GM19025 (cell line): ENCODE measurements around the gene RUNX2.

Experiments
- ATAC-seq: cut with Tn5 transposase; IDR thresholded peaks from one replicate; pipeline ENCODE4 v1.9.1; 2021; ENCODE audit warnings: mild to moderate bottlenecking, low read depth, moderate library complexity; ENCODE audit not compliant: unreplicated experiment

RUNX2 gene

GRCh38 chr6:45430590-45431202 lies 102.6 kb downstream of the RUNX2 start:
- ATAC-seq: no peak

GRCh38 chr6:45431317-45432065 lies 103.4 kb downstream of the RUNX2 start:
- ATAC-seq: no peak

GRCh38 chr6:45432977-45433376 lies 104.8 kb downstream of the RUNX2 start:
- ATAC-seq: no peak

- no peak for ATAC-seq
Observed at GRCh38 chr6:45433533-45434380, 105.6 kb downstream of the RUNX2 start.

DNA sequence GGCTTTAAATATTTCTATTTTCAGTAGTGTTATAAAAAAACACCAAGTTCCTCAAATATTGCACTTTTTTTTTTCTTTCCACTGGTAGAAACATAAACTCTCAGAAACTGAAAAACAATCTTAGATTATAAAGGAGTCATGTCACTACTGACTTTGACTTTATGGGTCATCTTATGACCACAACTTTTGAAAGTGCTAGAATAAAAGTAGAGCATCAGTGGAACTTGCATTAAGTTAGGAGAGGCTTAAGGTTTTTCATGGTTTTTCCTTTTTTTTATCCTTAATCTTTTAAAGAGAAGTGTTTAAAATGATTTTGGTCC lies 106.2 kb downstream of the RUNX2 start:
- ATAC-seq: no peak

- ATAC-seq: no peak
Observed at GRCh38 chr6:45436544-45437438, 108.7 kb downstream of the RUNX2 start.

GRCh38 chr6:45437439-45437815 lies 109.3 kb downstream of the RUNX2 start:
- ATAC-seq: no peak

GRCh38 chr6:45438151-45438550 lies 110.0 kb downstream of the RUNX2 start:
- ATAC-seq: no peak

- ATAC-seq: no peak
Observed at GRCh38 chr6:45438849-45439406, 110.8 kb downstream of the RUNX2 start.

DNA sequence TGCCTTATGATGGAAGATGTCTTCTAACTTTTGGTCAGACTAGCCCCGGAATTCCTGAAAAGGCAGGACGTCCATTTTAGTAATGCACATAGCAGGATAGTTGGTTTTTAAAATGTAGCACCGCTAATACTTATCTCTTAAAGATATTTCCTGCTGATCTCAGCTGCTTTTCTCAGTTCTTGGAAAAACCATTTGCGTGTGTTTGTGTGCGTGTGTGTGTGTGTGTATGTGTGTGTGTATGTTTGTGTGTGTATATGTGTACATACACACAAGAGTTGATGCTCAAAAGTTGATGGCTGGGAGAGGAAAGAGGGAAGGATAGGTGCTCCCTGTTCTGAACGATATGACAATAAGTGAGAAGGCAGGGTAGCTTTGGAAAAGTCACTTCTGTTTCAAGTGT lies 111.3 kb downstream of the RUNX2 start:
- no peak for ATAC-seq

- ATAC-seq: no peak
Observed at GRCh38 chr6:45439861-45440388, 111.8 kb downstream of the RUNX2 start.

- no peak for ATAC-seq
Observed at GRCh38 chr6:45441851-45442453, 113.8 kb downstream of the RUNX2 start.

DNA sequence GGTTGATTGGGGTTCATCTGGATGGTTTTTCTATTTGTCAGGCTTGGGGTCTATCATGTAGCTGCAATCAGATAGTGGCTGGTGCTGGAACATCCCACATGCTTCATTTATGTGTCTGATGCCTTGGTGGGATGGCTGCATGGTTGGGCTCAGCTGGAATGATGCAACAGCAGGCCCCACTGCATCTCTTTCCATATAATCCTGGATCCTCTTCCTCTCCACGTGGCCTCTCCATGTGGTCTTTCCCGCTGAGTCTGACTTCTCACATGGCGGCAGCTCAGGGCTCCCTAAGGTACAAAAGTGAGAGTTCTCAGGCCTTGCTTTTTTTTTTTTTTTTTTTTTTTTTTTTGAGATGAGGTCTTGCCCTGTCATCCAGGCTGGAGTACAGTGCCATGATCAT lies 114.6 kb downstream of the RUNX2 start:
- ATAC-seq: no peak

DNA sequence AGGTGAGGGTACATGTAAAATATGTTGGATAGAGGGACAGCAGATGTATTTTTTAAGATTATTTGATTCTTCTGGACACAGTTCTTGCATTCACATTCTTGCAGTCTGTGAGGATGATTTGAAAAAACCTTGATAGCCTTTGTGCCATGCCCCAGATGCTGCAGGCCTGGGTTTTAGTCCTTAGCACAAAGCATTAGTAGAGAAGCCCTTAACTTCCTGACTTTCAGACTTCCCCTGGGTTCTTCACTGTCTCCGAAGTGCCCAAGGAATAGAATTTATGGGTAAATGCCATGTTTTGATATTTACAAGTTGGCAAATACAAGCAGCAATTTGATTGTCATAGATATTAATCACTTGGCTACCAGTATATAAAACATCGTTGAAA lies 117.2 kb downstream of the RUNX2 start:
- no peak for ATAC-seq

DNA sequence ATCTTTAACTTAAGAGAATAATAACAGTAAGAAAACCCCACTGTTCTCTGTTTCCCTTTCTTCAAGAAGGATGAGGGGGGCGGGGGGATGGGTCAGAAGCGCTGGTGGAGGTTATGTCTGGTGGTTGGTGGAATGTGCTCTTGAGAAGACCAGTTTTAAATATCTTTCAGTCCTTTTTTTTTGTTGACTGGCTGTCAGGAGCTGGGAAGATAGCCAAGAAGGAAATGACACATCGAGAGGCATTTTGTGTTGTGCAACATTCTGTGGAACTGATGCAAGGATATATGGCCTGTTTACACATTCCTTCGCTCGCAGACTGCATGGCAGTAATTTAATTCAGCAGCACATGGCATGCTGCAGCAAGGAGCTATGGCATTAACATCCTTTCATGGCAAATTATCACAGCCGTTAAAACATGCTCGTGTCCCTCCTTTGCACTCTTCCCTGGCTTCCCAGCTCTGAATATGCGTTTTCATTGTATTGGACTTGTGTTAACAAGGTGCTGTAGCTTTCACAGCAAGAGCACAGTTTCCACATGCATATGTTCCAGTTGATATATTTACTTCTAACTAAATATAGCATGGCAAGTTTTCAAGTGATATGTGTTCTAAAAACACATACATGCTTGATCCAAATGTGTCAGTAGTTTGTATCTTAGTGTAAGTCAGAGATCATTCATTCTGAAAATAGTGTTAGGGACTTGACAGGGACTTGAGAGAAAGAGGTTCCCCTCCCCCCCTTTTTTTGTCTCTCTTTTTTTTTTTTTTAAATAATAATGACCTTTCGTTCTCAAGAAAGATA lies 117.8 kb downstream of the RUNX2 start:
- ATAC-seq: no peak

DNA sequence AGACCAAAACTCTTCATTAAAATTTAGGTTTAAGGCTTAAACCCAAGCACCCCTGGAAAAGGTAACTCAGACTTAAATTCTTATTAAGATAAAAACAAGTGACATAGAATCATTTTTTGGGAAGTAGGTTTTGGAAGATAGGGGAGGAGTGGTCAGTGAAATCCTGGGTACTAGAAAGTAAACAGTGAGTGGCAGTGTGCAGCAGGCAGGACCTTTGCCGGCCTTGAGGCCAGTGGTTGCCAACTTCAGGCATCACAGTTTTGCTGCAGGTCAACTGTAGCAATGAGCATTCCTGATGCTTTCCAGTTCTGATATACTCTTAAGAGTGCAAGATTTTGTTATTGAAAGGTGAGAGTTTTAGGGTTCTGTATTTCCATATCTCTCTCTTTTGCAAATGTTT lies 118.9 kb downstream of the RUNX2 start:
- no peak for ATAC-seq

GRCh38 chr6:45447716-45448115 lies 119.6 kb downstream of the RUNX2 start:
- ATAC-seq: no peak

DNA sequence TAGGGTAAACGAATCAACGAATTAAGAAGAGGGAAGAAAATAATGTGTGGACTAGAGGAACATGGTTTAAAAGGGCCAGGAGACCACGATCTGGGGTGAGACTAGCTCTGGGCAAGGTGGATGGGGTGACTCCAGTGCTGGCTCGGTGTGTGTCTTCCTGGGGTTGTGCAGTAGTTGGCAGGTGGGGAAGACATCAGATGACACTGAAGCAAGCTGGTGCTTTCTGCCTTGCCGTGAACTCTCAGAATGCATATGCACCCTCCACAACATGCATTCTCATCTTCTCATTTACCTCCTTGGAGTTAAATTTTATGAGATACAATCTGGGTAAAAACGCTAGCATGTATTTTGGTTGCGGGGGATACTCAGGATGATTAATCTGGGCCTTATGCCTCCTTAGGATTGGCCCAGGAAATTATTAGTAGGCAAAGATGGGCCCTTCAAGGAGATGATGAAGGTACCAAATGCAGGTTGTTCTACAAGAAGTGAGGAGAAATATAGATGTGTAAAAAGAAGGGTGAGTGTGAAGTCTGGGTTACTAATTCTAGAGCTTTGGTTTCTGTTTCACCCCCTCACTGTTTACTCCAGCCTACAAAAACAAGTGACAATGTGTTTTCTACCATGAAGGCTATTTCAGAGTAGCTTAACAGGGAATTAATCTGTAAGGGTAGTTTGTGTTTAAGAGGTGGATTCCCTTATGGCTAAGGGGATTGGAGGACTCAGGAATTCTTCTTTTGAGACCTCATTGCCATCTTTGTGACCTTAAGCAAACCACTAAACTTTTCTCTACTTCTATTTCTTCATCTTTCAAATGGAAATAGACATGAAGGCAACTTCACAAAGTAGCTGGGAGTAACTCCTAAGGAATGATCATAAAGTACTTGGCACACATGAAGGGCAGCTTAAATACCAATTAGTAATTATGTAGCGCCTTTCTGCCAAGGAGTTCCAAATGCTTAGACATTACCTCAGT lies 120.6 kb downstream of the RUNX2 start:
- ATAC-seq: no peak
